ENCODE measurements around the gene PLIN3. TPM values are rescaled to one million over a fixed set of nuclear protein-coding genes. Genes with fewer than 3 reads are reported as not detected.
A peak's percentile ranks its signal among the peaks of the same experiment; 100 is the strongest.
"Not testable (repeated sequence)": the region's sequence is repeated elsewhere in the genome, so short reads cannot be mapped to it uniquely, and the experiment has no call there.

The PLIN3 gene
- total RNA-seq, 1 donor from 2014 or later, result 55.3 TPM

DNA sequence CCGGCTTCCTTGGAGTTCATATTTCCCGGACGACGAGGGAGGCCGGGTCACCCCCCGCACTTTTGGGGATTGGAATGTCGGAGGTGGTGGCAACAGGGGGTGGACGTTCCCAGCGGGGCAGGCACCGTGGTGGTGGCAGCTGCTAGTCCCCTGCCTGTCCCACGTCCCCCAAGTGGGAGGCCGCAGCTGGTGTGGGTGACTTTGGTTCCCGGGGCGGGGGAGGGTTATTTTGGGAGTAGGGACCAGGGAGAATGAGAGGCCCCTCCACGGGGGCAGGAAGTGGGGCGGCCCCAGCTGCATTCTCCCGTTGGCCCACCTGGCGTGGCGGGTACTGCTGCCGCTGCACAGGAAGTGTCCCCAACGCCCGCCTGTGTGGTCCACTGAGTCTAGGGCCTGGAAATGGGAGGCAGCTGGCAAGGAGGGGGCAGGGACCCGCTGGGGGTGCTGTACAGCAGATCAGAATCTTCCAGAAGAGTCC is 11.1 kb upstream of the PLIN3 start:
- Mint-ChIP-seq H3K4me1 (ENCODE audit: low read depth) (no peaks in the 10 kb centered on the region), H3K27ac (no peak overlapping the region)

GRCh38 chr19:4877753-4878490 is 10.5 kb upstream of the PLIN3 start:
- Mint-ChIP-seq H3K27me3 (ENCODE audit: low read depth) (no peaks in the 10 kb centered on the region), H3K27ac (no peak overlapping the region), H3K9me3 (no peaks in the 10 kb centered on the region), H3K36me3 (ENCODE audit: low read depth) (no peaks in the 10 kb centered on the region), H3K4me3 (ENCODE audit: low read depth) (no peak overlapping the region), H3K4me1 (ENCODE audit: low read depth) (no peaks in the 10 kb centered on the region)
- intact Hi-C loops (cut with micrococcal nuclease), result no loop called here
- no peak for DNase-seq (ENCODE audit: low spot score)

More for the DNA sequence above, 11.1 kb upstream of the PLIN3 start:
- Mint-ChIP-seq H3K27me3 (ENCODE audit: low read depth) (no peaks in the 10 kb centered on the region), H3K36me3 (ENCODE audit: low read depth) (no peaks in the 10 kb centered on the region), H3K9me3 (no peaks in the 10 kb centered on the region), H3K4me3 (ENCODE audit: low read depth) (no peak overlapping the region)
- intact Hi-C loops (cut with micrococcal nuclease), result no loop called here
- no peak for DNase-seq (ENCODE audit: low spot score)

GRCh38 chr19:4873930-4874329 is 6.5 kb upstream of the PLIN3 start:
- H3K27ac Mint-ChIP-seq, result no peak overlapping the region

DNA sequence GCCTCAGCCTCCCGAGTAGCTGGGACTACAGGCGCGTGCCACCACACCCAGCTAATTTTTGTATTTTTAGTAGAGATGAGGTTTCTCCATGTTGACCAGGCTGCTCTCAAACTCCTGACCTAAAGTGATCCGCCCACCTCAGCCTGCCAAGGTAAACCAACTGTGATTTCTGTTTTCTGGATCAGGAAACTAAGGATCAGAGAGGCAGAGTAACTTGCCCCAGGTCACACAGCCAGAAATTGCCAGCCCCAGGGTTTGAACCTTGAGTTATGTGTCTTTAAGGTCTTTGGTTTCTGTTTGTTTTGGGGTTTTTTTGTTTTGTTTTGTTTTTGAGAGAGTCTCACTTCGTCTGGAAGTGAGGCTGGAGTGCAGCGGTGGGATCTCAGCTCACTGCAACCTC is 4.2 kb upstream of the PLIN3 start:
- Mint-ChIP-seq H3K27ac (no peak overlapping the region), H3K36me3 (ENCODE audit: low read depth) (no peaks in the 10 kb centered on the region), H3K4me1 (ENCODE audit: low read depth) (peaks cover 12% of the 10 kb centered on the region), H3K9me3 (no peaks in the 10 kb centered on the region), H3K4me3 (ENCODE audit: low read depth) (no peak overlapping the region), H3K27me3 (ENCODE audit: low read depth) (no peaks in the 10 kb centered on the region)
- intact Hi-C loops (cut with micrococcal nuclease), result loop anchor here (2.0 to 5.0 kb wide), 3 partner anchors 39 to 159 kb away; partner anchors contain the start of gene KDM4B
- DNase-seq (ENCODE audit: low spot score), result no peak

More at GRCh38 chr19:4873930-4874329, 6.5 kb upstream of the PLIN3 start:
- intact Hi-C loops (cut with micrococcal nuclease), result loop anchor here (2.0 to 5.0 kb wide), 3 partner anchors 37 to 157 kb away; partner anchors contain the start of gene KDM4B
- Mint-ChIP-seq H3K36me3 (ENCODE audit: low read depth) (no peaks in the 10 kb centered on the region), H3K9me3 (no peaks in the 10 kb centered on the region), H3K4me3 (ENCODE audit: low read depth) (no peak overlapping the region), H3K4me1 (ENCODE audit: low read depth) (peaks cover 11% of the 10 kb centered on the region), H3K27me3 (ENCODE audit: low read depth) (no peaks in the 10 kb centered on the region)
- no peak for DNase-seq (ENCODE audit: low spot score)

DNA sequence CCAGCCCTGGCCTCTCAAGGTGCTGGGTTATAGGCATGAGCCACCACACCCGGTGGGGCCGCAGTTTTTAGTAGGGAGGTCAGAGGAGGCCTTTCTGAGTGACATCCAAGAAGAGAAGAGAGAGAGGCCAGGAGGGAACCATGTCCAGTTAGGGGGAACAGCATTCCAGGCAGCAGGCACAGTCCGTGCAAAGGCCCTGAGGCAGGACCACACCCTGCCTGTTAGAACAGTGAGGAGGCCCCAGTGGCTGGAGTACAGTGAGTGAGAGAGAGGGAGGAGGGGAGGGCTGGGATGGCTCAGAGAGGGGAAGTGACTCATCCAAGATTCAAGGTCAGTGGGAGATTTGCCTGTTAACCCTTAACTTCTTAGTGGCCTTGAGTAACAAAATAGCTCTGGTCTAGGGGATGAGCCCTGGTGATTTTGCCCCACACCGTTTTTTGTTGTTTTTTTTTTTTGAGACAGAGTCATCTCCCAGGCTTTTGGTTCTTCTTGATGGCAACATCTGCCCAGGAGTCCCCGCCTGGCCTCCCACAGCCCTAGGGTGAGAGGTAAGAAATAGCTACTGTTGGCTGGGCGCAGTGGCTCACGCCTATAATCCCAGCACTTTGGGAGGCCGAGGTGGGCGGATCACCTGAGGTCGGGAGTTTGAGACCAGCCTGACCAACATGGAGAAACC is 2.7 kb upstream of the PLIN3 start:
- DNase-seq (ENCODE audit: low spot score), result no peak
- no peak overlapping the region for H3K4me3 Mint-ChIP-seq (ENCODE audit: low read depth)
- intact Hi-C loops (cut with micrococcal nuclease), result loop anchor here (5.0 kb wide), 1 partner anchor 97 kb away; the partner anchor contains the start of gene KDM4B
- no peaks in the 10 kb centered on the region for H3K36me3 Mint-ChIP-seq (ENCODE audit: low read depth)
- peaks cover 17% of the 10 kb centered on the region for H3K4me1 Mint-ChIP-seq (ENCODE audit: low read depth)
- H3K9me3 Mint-ChIP-seq, result no peaks in the 10 kb centered on the region
- no peak overlapping the region for H3K27ac Mint-ChIP-seq
- H3K27me3 Mint-ChIP-seq (ENCODE audit: low read depth), result no peaks in the 10 kb centered on the region

DNA sequence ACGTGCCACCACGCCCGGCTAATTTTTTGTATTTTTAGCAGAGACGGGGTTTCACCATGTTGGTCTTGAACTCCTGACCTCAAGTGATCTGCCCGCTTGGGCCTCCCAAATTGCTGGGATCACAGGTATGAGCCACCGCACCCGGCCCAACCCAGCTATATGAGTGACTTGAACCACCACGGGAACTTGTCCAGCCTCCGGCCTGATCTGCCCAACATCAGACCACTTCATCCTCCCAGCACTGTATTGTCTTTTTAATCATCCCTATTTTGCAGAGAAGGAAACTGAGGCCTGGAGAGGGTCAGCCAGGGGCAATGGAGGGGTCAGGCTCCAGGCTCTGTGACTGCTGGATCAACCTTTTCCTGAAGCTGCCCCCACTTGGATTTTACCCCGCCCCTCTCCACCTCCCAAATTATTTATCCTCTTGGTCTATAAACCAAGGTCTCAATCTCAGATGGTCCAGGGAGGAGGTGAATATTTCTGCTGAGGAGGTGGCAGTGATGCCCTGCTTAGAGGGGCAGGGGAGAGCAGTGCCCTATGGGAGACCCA is 893 bp upstream of the PLIN3 start:
- H3K27me3 Mint-ChIP-seq (ENCODE audit: low read depth), result no peaks in the 10 kb centered on the region
- intact Hi-C loops (cut with micrococcal nuclease), result no loop called here
- H3K4me1 Mint-ChIP-seq (ENCODE audit: low read depth), result peaks cover 17% of the 10 kb centered on the region
- H3K36me3 Mint-ChIP-seq (ENCODE audit: low read depth), result no peaks in the 10 kb centered on the region
- DNase-seq (ENCODE audit: low spot score), result no peak
- no peaks in the 10 kb centered on the region for H3K9me3 Mint-ChIP-seq
- peak overlapping the region; percentile 81 for H3K4me3 Mint-ChIP-seq (ENCODE audit: low read depth)
- peak overlapping the region; percentile 78 for H3K27ac Mint-ChIP-seq

- no peaks in the 10 kb centered on the region for H3K27me3 Mint-ChIP-seq (ENCODE audit: low read depth)
- DNase-seq (ENCODE audit: low spot score), result peak; percentile 34
- H3K36me3 Mint-ChIP-seq (ENCODE audit: low read depth), result no peaks in the 10 kb centered on the region
- intact Hi-C loops (cut with micrococcal nuclease), result no loop called here
- H3K4me3 Mint-ChIP-seq (ENCODE audit: low read depth), result peak overlapping the region; percentile 81
- H3K9me3 Mint-ChIP-seq, result no peaks in the 10 kb centered on the region
- peaks cover 14% of the 10 kb centered on the region for H3K4me1 Mint-ChIP-seq (ENCODE audit: low read depth)
- peak overlapping the region; percentile 65 for H3K27ac Mint-ChIP-seq
Measured at GRCh38 chr19:4866595-4867424, 657 bp downstream of the PLIN3 start.

DNA sequence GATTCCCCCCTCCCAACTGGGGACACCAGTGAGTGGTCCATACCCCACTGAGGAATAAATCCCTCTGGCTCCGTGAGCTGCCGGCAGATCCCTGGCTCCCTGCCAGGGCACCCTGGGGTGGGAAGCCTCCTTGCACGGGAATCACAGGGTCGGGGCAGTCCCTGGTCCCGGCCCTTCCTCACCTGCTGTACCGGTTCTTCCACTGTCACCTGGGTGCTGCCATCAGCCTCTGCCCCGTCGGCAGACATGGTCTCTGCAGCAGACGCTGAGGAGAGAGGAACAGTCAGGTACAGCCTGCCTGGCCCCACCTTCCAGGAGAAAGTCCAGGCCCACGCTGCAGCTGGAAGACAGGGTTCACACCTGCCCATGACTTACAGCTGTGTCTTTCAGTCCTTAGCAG is 6.3 kb downstream of the PLIN3 start:
- Mint-ChIP-seq H3K36me3 (ENCODE audit: low read depth) (peaks cover 3% of the 10 kb centered on the region), H3K9me3 (no peaks in the 10 kb centered on the region), H3K4me3 (ENCODE audit: low read depth) (no peak overlapping the region), H3K27ac (no peak overlapping the region), H3K27me3 (ENCODE audit: low read depth) (no peaks in the 10 kb centered on the region), H3K4me1 (ENCODE audit: low read depth) (no peaks in the 10 kb centered on the region)
- DNase-seq (ENCODE audit: low spot score), result no peak
- intact Hi-C loops (cut with micrococcal nuclease), result no loop called here

DNA sequence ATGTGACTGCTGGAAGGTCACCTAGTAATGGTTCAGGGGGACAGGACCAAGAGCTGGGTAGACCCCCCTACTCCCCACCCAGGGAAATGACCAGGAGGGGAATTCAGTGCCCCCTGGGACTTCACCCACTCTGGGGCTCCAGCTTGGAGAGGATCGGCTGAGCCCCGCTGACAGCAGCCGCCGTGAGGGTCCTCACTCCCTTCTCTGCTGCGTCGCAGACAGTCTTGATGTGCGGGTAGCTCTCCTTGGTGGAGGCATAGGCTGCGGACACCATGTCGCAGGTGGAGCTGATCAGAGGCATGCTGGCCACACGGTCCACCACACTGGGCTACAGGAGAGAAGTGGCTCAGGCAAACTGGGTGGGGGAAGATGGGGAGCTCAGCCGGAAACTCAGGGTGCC is 7.8 kb downstream of the PLIN3 start:
- Mint-ChIP-seq H3K4me1 (ENCODE audit: low read depth) (no peaks in the 10 kb centered on the region), H3K27ac (no peak overlapping the region), H3K27me3 (ENCODE audit: low read depth) (no peaks in the 10 kb centered on the region), H3K9me3 (no peaks in the 10 kb centered on the region), H3K4me3 (ENCODE audit: low read depth) (no peak overlapping the region), H3K36me3 (ENCODE audit: low read depth) (peaks cover 13% of the 10 kb centered on the region)
- no peak for DNase-seq (ENCODE audit: low spot score)
- intact Hi-C loops (cut with micrococcal nuclease), result no loop called here

DNA sequence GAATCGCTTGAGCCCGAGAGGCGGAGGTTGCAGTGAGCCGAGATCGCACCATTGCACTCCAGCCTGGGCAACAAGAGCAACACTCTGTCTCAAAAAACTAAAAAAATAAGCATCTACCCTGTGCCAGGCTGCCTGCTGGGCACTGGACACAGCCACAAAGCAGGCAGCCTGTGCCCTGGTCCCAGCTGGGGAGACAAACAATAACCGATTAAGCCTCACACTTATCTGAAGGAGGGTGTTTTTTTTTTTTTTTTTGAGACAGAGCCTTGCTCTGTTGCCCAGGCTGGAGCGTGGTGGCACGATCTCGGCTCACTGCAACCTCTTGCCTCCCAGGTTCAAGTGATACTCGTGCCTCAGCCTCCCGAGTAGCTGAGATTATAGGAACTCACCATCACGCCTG is 11.0 kb downstream of the PLIN3 start:
- H3K27ac Mint-ChIP-seq; H3K4me1 Mint-ChIP-seq (ENCODE audit: low read depth); H3K4me3 Mint-ChIP-seq (ENCODE audit: low read depth); DNase-seq (ENCODE audit: low spot score); H3K27me3 Mint-ChIP-seq (ENCODE audit: low read depth); intact Hi-C loops (cut with micrococcal nuclease); H3K9me3 Mint-ChIP-seq: not testable (repeated sequence)
- peaks cover 22% of the 10 kb centered on the region for H3K36me3 Mint-ChIP-seq (ENCODE audit: low read depth)

GRCh38 chr19:4853506-4853905 is 14.0 kb downstream of the PLIN3 start:
- H3K9me3 Mint-ChIP-seq, result not testable (repeated sequence)

GRCh38 chr19:4852484-4852883 is 15.0 kb downstream of the PLIN3 start:
- Mint-ChIP-seq H3K4me3 (ENCODE audit: low read depth) (no peak overlapping the region), H3K36me3 (ENCODE audit: low read depth) (peaks cover 20% of the 10 kb centered on the region), H3K27ac (no peak overlapping the region), H3K9me3 (no peaks in the 10 kb centered on the region), H3K27me3 (ENCODE audit: low read depth) (no peaks in the 10 kb centered on the region), H3K4me1 (ENCODE audit: low read depth) (no peaks in the 10 kb centered on the region)
- DNase-seq (ENCODE audit: low spot score), result no peak
- intact Hi-C loops (cut with micrococcal nuclease), result no loop called here

More at GRCh38 chr19:4853506-4853905, 14.0 kb downstream of the PLIN3 start:
- H3K4me3 Mint-ChIP-seq (ENCODE audit: low read depth); H3K27ac Mint-ChIP-seq; DNase-seq (ENCODE audit: low spot score); intact Hi-C loops (cut with micrococcal nuclease); H3K27me3 Mint-ChIP-seq (ENCODE audit: low read depth); H3K4me1 Mint-ChIP-seq (ENCODE audit: low read depth): not testable (repeated sequence)
- peaks cover 20% of the 10 kb centered on the region for H3K36me3 Mint-ChIP-seq (ENCODE audit: low read depth)

All from activated T-helper 2 cell treated with anti-CD3 and anti-CD28 coated beads, Interferon-gamma antibody, Interleukin-2, Interleukin-4, amounts not matched to agents 10 μg/mL and 5 μg/mL and 100 μg/mL, durations not matched to agents 14 hours and 24 hours and 36 hours (primary cell).